A673 (cell line): Measurements from ENCODE around the gene RIMS4.

Experiments used
- EZH2 ChIP-seq: fragments of 200-600 bp; sonication (generic); IDR thresholded peaks from 2 replicates; pipeline ENCODE4 v1.6.1; 2017; ENCODE audit warnings: borderline replicate concordance, low read depth, mild to moderate bottlenecking, mixed read lengths, antibody characterized with exemption, low read length; ENCODE audit not compliant: poor library complexity, severe bottlenecking
- TF ChIP-seq, protein P1 (sequence below): fragments of 300-800, 200-600 bp; sonication (generic); conservative IDR thresholded peaks from 2 replicates; pipeline ENCODE4 v1.5.1; 2017; ENCODE audit warnings: low read depth, mild to moderate bottlenecking, antibody characterized with exemption, low read length, moderate library complexity, mixed read lengths

- TF ChIP-seq EZH2: no peak
- TF ChIP-seq, protein P1, sequence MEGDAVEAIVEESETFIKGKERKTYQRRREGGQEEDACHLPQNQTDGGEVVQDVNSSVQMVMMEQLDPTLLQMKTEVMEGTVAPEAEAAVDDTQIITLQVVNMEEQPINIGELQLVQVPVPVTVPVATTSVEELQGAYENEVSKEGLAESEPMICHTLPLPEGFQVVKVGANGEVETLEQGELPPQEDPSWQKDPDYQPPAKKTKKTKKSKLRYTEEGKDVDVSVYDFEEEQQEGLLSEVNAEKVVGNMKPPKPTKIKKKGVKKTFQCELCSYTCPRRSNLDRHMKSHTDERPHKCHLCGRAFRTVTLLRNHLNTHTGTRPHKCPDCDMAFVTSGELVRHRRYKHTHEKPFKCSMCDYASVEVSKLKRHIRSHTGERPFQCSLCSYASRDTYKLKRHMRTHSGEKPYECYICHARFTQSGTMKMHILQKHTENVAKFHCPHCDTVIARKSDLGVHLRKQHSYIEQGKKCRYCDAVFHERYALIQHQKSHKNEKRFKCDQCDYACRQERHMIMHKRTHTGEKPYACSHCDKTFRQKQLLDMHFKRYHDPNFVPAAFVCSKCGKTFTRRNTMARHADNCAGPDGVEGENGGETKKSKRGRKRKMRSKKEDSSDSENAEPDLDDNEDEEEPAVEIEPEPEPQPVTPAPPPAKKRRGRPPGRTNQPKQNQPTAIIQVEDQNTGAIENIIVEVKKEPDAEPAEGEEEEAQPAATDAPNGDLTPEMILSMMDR: no peak
Measured at GRCh38 chr20:44834693-44835092, 24.3 kb upstream of the RIMS4 start.
